Measurements from ENCODE around the gene PABPN1L. TPM values are rescaled to one million over a fixed set of nuclear protein-coding genes. Genes with fewer than 3 reads are reported as not detected.

PABPN1L gene
- total RNA-seq, 2 donors from 2014 or later, result not detected

DNA sequence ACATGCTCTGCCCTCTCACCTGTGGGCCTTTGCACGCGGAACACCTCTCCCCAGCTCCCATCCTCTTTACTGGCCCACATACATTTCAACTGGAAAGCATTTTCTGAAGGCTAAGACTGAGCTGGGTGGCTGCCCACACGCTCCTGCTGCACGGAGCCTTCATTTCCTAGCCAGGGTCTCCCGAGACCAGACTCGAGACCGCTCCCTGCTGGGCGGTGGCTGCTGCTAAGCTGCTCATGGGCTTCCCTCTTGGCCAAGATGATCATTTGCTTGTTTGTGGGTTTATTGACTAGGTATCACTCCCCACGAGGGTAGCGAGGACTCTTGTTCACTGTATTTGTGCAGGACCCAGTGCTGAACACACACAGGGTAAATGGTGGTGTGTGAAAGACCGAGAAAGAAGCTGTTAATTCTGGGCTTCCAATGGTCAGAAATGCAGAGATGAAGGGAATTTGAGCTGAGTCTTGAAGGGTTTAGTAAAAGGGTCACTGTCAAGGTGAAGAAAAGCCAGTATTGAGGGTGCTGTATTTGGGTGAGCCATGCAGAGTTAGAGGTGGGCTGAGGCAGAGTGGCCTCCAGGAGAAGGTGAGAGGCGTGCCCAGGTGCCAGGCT is 8.6 kb downstream of the PABPN1L start:
- peak overlapping the region; percentile 95 for H3K4me3 Mint-ChIP-seq
- H3K4me1 Mint-ChIP-seq, result peaks cover 14% of the 10 kb centered on the region
- ATAC-seq (replicated peaks), result peak; percentile 59
- H3K27ac Mint-ChIP-seq, result peak overlapping the region; percentile 96
- H3K36me3 Mint-ChIP-seq (ENCODE audit: low read depth), result peaks cover 35% of the 10 kb centered on the region
- no peaks in the 10 kb centered on the region for H3K27me3 Mint-ChIP-seq
- H3K9me3 Mint-ChIP-seq, result no peaks in the 10 kb centered on the region

DNA sequence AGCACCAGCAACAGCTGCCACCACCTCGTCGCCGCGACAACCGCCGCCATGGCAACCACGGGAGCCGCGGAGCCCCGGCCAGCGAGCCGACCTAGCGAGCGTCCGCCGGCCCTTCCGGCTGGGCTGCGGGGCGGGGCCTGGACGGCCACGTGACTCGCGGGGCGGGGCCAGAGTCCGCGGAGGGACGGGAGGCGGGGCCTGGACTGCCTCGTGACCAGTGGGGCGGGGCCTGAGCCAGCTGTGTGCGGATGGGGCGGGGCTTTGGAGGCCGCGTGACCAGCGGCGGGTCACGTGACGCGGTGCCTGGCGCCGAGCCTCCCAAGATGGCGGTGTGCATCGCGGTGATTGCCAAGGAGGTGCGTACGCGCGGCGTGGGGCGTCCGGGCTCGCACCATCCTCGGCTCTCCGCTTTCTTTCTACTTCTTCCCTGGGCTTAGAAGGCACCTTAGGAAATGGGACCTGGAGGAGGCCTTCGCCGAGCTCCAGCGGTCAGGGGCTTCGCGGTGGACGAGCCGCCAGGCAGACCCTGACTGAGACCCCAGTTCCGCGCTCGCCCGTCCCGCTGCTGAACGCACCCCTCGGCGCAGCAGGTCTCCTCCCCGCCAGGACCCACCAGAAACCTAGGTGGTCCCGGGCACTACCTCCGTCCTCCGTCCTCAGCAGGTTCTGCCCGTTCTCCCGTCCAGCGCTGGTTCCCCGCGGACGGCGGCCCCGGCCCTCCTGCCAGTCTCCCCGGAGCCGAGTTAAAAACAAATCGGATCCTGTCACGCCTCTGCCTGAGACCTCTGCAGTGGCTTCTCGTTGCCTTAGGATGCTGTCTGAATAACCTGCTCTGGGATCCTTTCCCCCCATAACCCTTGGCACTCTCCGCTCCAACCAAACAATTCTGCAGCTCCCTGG is 9.4 kb downstream of the PABPN1L start, which contains the start of the genes GALNS and TRAPPC2L:
TSS of gene GALNS (minus strand) at position 120 of the 900 bp plus-strand sequence. CDS start at position 50, 70 bp downstream.
TSS of gene TRAPPC2L (plus strand) at position 300 of the 900 bp plus-strand sequence. CDS start at position 324, 24 bp downstream.
- H3K4me1 Mint-ChIP-seq, result peaks cover 14% of the 10 kb centered on the region
- H3K27me3 Mint-ChIP-seq, result no peaks in the 10 kb centered on the region
- H3K9me3 Mint-ChIP-seq, result no peaks in the 10 kb centered on the region
- H3K27ac Mint-ChIP-seq, result peak within 1 kb of the TSS; percentile 96
- peaks cover 35% of the 10 kb centered on the region for H3K36me3 Mint-ChIP-seq (ENCODE audit: low read depth)
- H3K4me3 Mint-ChIP-seq, result peak within 1 kb of the TSS; percentile 95
- peak; percentile 86 for ATAC-seq (replicated peaks)

DNA sequence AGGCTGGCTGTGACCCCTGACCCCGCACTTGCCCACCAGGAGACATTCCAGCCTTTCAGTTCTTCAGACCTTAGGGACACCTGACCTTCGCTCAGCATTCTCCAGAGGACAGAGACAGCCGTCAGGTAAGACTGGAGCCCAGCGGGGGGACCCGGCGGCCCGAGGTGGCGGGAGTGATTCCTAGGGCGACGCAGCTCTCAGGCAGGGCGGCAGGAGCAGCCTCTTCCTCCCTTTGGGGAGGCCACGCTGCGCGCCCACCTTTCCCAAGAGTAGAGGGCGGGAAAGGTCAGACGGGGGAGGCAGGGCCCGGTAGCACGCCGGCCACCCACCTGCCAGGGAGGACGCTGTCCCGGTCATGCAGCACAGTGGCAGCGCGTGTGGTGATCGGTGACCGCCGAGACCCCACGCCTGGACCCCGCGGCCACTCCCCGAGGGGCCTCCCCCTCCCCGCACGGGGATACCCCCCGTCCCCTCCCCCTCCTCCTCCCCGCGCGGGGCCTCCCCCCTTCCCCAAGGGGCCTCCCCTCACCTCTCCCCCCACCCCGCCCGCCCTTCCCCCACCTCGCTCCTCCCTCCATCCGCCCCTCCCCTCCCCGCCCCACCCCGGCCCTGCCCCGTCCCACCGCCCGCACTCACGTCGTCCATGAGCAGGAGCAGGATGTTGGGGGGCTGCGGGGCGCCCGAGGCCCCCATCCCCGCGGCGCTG is 10.2 kb downstream of the PABPN1L start:
- no peaks in the 10 kb centered on the region for H3K9me3 Mint-ChIP-seq
- no peak overlapping the region for H3K27ac Mint-ChIP-seq
- no peaks in the 10 kb centered on the region for H3K27me3 Mint-ChIP-seq
- H3K36me3 Mint-ChIP-seq (ENCODE audit: low read depth), result peaks cover 35% of the 10 kb centered on the region
- peak; percentile 57 for ATAC-seq (replicated peaks)
- H3K4me1 Mint-ChIP-seq, result peaks cover 14% of the 10 kb centered on the region
- H3K4me3 Mint-ChIP-seq, result peak overlapping the region; percentile 95

DNA sequence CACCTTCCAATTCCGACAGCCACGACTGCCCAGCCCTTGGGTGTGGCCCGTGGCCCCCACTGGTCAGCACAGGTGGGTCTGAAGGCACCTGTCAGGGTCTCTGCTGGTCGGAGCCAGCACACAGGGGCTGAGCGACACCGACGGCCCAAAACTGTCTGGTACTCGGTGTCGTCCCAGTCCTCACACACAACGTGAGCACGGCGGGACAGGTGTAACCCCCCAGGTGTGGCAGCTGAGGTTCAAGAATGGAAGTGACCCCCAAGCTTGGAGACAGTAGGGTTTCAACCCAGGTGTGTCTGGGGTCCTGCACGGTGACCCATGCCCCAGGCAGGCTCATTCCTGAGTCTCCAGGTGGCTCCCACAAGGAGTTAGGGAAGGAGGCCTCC is 10.7 kb downstream of the PABPN1L start:
- H3K27me3 Mint-ChIP-seq, result no peaks in the 10 kb centered on the region
- no peaks in the 10 kb centered on the region for H3K9me3 Mint-ChIP-seq
- H3K4me1 Mint-ChIP-seq, result peaks cover 14% of the 10 kb centered on the region
- peaks cover 30% of the 10 kb centered on the region for H3K36me3 Mint-ChIP-seq (ENCODE audit: low read depth)
- no peak for ATAC-seq (replicated peaks)
- no peak overlapping the region for H3K27ac Mint-ChIP-seq
- peak overlapping the region; percentile 61 for H3K4me3 Mint-ChIP-seq

DNA sequence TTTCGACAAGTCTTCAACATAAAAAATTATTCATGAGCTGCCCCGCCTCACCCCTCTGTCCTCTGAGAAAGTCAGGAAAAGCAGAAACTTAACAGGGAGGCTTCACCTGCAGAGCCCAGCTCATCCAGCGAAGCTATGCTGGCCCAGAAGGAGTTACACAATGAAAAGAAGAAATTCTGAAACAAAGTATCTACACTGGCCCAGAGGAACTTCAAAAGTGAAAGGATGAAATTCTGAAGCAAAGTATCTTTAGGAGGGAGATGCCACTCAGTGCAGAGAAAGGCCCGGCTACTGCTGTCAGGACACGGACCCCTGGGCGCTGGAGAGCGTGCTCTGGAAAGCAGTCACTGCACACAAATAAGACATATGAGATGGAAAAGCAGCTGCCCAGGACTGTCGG is 11.3 kb downstream of the PABPN1L start:
- ATAC-seq (replicated peaks), result no peak
- Mint-ChIP-seq H3K27me3 (no peaks in the 10 kb centered on the region), H3K9me3 (no peaks in the 10 kb centered on the region), H3K27ac (peak overlapping the region; percentile 78), H3K4me3 (peak overlapping the region; percentile 61), H3K36me3 (ENCODE audit: low read depth) (peaks cover 26% of the 10 kb centered on the region), H3K4me1 (peaks cover 14% of the 10 kb centered on the region)

DNA sequence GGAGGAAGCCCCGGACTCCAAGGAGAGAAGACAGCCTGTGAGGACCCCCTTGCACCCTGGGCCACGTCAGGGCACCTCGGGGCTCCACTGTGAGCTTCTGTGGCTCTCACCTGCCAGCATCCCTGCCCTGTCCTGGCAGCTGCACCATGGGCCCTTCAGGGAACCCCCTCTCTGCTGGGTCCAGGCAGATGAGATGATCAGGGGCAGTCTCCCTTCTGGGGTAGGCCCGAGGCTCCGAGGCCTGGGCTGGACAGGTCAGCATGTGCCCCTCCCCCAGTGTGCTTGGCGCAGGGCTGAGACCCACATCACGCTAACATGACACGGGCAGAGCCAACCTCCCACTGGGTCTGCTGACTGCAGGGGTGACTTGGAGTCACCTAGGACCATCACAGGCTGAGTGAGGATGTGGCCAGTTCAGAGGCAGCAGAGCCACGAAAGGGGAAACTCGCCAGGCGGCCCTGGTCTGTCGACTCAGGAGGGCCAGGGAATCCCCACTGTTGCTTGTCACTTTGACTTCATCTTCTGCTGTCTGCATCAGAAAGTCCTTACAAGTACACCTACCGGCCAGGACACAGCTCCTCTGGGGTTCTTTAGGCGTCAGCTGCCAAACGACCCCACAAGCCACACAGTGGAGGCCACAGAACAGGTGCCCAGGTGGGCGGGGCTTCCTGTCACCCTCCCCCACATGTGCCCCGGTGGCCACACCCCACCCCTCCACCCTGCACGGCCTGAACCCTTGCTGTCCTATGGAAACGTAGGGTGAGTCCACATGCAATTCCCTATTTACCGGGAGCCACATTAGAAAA is 12.0 kb downstream of the PABPN1L start:
- Mint-ChIP-seq H3K4me3 (peak overlapping the region; percentile 61), H3K4me1 (peaks cover 14% of the 10 kb centered on the region), H3K27ac (peak overlapping the region; percentile 78), H3K27me3 (no peaks in the 10 kb centered on the region), H3K36me3 (ENCODE audit: low read depth) (peaks cover 20% of the 10 kb centered on the region), H3K9me3 (no peaks in the 10 kb centered on the region)
- ATAC-seq (replicated peaks), result peak; percentile 51

DNA sequence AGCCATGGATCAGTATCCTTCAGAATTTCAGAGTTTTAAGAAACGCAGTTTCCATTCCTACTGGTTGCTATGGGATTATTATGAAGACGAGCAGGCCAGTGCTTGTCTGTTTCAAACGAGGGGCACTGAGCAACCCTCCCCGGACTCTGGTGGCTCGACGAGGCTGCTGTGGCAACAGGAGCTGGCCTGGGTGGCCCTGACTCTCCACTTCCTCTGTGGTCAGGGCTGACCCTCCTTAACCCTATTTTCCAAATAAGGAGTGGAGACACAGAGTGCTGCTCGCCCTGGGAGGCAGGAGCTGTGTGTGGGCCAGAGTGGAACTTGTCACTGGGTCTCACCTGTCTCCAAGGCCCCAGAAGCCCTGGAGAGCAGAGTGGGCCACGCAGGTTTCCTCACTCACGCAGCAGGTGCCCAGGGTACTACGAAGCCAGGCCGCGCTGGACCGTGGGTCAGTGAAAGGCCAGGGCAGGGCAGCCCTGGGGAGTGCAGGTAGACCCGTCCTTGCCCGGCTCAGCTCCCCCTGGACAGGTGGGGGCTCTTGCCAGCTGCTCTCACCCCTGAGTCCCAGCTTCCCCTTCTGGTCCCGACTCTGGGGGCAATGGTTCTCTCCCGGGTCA is 13.0 kb downstream of the PABPN1L start:
- no peaks in the 10 kb centered on the region for H3K9me3 Mint-ChIP-seq
- no peak overlapping the region for H3K4me3 Mint-ChIP-seq
- ATAC-seq (replicated peaks), result no peak
- peaks cover 14% of the 10 kb centered on the region for H3K4me1 Mint-ChIP-seq
- H3K27ac Mint-ChIP-seq, result no peak overlapping the region
- H3K27me3 Mint-ChIP-seq, result no peaks in the 10 kb centered on the region
- peaks cover 11% of the 10 kb centered on the region for H3K36me3 Mint-ChIP-seq (ENCODE audit: low read depth)

DNA sequence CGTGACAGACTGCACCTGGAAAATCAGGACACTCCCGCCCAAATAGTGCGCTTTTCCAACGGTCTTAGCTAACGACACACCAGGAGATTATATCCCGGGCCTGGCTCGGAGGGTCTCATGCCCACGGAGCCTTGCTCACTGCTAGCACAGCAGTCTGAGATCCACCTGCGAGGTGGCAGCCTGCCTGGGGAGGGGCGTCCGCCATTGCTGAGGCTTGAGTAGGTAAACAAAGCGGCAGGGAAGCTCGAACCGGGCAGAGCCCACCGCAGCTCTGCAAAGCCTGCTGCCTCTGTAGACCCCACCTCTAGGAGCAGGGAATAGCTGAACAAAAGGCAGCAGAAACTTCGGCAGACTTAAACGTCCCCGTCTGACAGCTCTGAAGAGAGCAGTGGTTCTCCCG is 14.8 kb downstream of the PABPN1L start:
- no peaks in the 10 kb centered on the region for H3K27me3 Mint-ChIP-seq
- no peak overlapping the region for H3K27ac Mint-ChIP-seq

DNA sequence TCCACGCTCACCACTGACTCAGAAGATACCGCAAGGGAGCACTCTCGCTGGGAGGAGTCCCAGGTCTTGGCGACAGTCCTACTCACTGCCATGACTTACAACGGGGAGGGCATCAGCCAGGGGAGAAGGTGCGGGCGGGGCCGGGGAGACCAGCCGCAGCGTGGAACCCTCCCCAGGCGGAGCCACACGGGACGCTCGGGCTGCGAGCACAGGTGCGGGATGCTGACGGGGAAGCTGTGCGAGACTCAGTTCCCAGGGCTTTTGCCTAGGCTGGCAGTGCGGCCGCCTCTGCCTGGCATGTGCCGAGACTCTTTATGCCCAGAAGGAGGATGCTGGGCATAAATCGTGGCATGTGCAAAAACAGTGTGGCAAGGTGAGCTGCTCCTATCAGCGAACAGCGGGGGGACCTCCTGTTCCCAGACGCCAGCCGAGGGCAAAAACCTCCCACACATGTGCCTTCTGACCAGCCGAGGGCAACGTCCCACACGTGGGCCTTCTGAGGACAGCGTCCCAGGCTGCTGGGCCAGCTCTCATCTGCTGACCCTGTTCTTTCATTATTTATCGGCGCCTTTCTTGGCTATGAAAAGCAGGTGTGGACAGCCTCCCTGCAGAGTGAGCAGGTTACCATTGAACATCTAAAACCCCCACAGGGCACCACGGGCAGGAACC is 15.8 kb downstream of the PABPN1L start:
- Mint-ChIP-seq H3K4me3 (no peak overlapping the region), H3K27me3 (no peaks in the 10 kb centered on the region), H3K36me3 (ENCODE audit: low read depth) (no peaks in the 10 kb centered on the region), H3K9me3 (no peaks in the 10 kb centered on the region), H3K27ac (no peak overlapping the region), H3K4me1 (peaks cover 9% of the 10 kb centered on the region)
- ATAC-seq (replicated peaks), result no peak

More for the DNA sequence above, 14.8 kb downstream of the PABPN1L start:
- no peak for ATAC-seq (replicated peaks)
- no peaks in the 10 kb centered on the region for H3K9me3 Mint-ChIP-seq
- H3K36me3 Mint-ChIP-seq (ENCODE audit: low read depth), result no peaks in the 10 kb centered on the region
- H3K4me1 Mint-ChIP-seq, result peaks cover 9% of the 10 kb centered on the region
- H3K4me3 Mint-ChIP-seq, result no peak overlapping the region

DNA sequence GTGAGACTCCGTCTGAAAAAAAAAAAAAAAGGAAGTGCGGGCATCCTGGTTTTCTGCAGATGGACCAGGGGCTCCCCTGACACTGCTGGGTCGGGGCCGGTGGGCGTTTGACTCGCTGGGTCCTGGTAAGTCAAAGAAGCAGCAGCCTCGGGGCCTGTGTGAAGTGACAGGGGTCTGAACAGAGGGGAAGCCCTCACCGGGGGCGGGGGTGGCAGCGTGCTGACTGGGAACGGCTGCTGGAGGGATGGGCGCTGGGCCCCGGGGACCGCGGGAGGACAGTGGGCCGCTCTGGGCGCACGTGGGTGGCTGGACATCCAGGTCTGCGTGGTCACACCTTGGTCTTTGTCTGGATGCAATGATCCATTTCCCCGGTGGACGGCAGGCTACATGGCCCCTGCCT is 17.9 kb downstream of the PABPN1L start:
- Mint-ChIP-seq H3K4me1 (no peaks in the 10 kb centered on the region), H3K27ac (no peak overlapping the region), H3K9me3 (no peaks in the 10 kb centered on the region), H3K4me3 (no peak overlapping the region), H3K36me3 (ENCODE audit: low read depth) (no peaks in the 10 kb centered on the region), H3K27me3 (no peaks in the 10 kb centered on the region)
- ATAC-seq (replicated peaks), result no peak

DNA sequence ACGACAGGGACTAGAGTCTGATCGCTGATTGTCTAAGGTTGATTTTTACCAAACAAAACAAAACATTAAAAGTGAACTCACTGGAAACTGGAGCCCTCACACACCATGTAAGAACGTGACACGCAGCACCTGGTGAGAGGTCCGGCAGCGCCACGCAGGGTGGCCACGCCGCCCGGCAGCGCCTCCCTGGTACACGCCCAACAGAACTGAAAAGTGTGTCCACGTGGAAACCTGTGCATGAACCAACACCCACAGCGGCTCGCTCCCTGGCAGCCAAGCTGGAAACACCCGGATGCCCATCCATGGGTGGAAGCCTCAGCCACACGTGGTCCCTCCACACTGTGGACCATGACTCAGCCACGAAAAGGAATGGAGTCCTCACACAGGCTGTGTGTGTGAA is 18.8 kb downstream of the PABPN1L start:
- no peaks in the 10 kb centered on the region for H3K9me3 Mint-ChIP-seq
- no peak overlapping the region for H3K4me3 Mint-ChIP-seq
- H3K36me3 Mint-ChIP-seq (ENCODE audit: low read depth), result no peaks in the 10 kb centered on the region
- H3K4me1 Mint-ChIP-seq, result no peaks in the 10 kb centered on the region
- no peak for ATAC-seq (replicated peaks)
- no peaks in the 10 kb centered on the region for H3K27me3 Mint-ChIP-seq
- H3K27ac Mint-ChIP-seq, result no peak overlapping the region

DNA sequence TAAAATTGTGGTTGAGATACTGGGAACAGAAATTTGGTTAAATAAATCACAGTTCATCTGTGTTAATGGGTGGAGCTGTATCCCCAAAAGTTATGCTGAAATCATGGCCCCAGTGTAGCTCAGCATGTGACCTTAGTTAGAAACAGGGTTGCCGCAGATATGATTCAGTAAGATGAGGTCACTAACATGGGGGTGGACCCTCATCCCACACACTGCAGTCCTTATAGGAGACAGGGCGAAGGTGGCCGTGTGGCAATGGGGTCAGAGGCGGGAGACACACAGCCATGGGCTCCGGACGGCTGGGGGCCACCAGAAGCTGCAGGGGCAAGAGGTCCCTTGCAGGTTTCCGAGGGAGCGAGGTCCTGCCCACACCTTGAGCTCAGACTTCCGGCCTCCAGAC is 20.4 kb downstream of the PABPN1L start:
- no peak overlapping the region for H3K4me3 Mint-ChIP-seq
- H3K9me3 Mint-ChIP-seq, result no peaks in the 10 kb centered on the region
- no peak for ATAC-seq (replicated peaks)
- no peaks in the 10 kb centered on the region for H3K27me3 Mint-ChIP-seq
- no peak overlapping the region for H3K27ac Mint-ChIP-seq
- no peaks in the 10 kb centered on the region for H3K36me3 Mint-ChIP-seq (ENCODE audit: low read depth)
- H3K4me1 Mint-ChIP-seq, result no peaks in the 10 kb centered on the region

DNA sequence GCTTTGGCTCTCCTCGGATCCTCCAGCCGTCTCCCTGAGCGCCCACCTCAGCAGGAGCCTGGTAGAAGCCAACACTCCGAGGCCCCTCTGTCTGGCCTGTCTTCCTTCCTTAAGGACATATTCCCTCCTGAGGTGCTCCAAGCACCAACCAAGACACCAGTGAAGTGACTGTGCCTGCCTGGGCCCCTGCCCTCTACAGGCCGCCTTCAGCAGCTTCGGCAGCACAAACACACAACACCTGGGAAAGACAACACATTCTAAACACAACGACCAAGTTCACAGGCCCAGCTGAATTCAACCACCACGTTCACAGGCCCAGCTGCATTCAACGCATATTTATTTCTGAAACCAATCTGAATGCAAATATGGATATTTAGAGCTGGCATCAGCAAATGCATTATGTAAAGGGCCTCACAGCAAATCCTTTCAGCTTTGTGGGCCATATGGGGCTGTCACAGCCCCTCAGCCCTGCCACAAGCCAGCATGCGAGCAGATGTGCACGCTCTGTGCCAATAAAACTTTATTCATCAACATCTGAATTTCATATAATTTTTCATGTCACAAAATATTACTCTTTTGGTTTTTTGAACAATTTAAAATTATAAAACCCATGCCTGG is 21.9 kb downstream of the PABPN1L start:
- Mint-ChIP-seq H3K27me3 (no peaks in the 10 kb centered on the region), H3K27ac (no peak overlapping the region), H3K4me3 (no peak overlapping the region), H3K9me3 (no peaks in the 10 kb centered on the region), H3K4me1 (no peaks in the 10 kb centered on the region), H3K36me3 (ENCODE audit: low read depth) (peaks cover 10% of the 10 kb centered on the region)
- ATAC-seq (replicated peaks), result no peak

Data from activated T-helper 17 cell treated with anti-CD3 and anti-CD28 coated beads, Interleukin-2, amount 50 U/mL, for 72 hours (primary cell).